Prostate gland (tissue), 2 donors: ENCODE measurements around the gene RNH1.

Source experiments
- POLR2A ChIP-seq: fragments of 450-650 bp; IDR thresholded peaks from one replicate; pipeline ENCODE4 v1.6.1; 2016; ENCODE audit warnings: antibody characterized with exemption, mild to moderate bottlenecking
- TF ChIP-seq, protein P1 (sequence below), 4 experiments: fragments of 200-600 bp in 2 of 4; fragments of 450-650 bp in 2 of 4; sonication (generic) in 2 of 4; IDR thresholded peaks; 1 replicate in 3 of 4; 2 replicates in 1 of 4; pipeline ENCODE4 v1.5.1; 2016 to 2019; ENCODE audit warnings: antibody characterized with exemption in 4 of 4, mild to moderate bottlenecking in 2 of 4, moderate library complexity in 2 of 4

DNA sequence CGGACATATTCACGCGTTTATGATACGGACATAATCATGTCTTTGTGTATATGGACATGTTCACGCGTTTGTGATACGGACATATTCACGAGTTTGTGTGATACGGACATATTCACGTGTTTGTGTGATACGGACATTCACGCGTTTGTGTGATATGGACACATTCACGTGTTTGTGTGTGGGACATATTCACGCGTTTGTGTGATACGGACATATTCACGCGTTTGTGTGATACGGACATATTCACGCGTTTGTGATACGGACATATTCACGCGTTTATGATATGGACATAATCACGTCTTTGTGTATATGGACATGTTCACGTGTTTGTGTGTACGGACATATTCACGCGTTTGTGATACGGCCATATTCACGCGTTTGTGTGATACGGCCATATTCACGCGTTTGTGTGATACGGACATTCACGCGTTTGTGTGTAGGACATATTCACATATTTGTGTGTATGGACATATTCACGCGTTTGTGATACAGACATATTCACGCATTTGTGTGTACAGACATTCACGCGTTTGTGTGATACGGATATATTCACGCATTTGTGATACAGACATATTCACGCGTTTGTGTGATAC is 32.0 kb downstream of the RNH1 start:
- TF ChIP-seq, protein P1, sequence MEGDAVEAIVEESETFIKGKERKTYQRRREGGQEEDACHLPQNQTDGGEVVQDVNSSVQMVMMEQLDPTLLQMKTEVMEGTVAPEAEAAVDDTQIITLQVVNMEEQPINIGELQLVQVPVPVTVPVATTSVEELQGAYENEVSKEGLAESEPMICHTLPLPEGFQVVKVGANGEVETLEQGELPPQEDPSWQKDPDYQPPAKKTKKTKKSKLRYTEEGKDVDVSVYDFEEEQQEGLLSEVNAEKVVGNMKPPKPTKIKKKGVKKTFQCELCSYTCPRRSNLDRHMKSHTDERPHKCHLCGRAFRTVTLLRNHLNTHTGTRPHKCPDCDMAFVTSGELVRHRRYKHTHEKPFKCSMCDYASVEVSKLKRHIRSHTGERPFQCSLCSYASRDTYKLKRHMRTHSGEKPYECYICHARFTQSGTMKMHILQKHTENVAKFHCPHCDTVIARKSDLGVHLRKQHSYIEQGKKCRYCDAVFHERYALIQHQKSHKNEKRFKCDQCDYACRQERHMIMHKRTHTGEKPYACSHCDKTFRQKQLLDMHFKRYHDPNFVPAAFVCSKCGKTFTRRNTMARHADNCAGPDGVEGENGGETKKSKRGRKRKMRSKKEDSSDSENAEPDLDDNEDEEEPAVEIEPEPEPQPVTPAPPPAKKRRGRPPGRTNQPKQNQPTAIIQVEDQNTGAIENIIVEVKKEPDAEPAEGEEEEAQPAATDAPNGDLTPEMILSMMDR (IDR thresholded peaks at IDR 0.05), result no peak
- no peak for TF ChIP-seq POLR2A
